Activated T-cell treated with anti-CD3 and anti-CD28 coated beads for 24 hours (primary cell): ENCODE data around the gene TSFM.
A peak's percentile ranks its signal among the peaks of the same experiment; 100 is the strongest.

Source experiments
- DNase-seq: peaks from one replicate; pipeline ENCODE4 v3.0.0-alpha.2; 2020; ENCODE audit warnings: low read depth

The TSFM gene

DNA sequence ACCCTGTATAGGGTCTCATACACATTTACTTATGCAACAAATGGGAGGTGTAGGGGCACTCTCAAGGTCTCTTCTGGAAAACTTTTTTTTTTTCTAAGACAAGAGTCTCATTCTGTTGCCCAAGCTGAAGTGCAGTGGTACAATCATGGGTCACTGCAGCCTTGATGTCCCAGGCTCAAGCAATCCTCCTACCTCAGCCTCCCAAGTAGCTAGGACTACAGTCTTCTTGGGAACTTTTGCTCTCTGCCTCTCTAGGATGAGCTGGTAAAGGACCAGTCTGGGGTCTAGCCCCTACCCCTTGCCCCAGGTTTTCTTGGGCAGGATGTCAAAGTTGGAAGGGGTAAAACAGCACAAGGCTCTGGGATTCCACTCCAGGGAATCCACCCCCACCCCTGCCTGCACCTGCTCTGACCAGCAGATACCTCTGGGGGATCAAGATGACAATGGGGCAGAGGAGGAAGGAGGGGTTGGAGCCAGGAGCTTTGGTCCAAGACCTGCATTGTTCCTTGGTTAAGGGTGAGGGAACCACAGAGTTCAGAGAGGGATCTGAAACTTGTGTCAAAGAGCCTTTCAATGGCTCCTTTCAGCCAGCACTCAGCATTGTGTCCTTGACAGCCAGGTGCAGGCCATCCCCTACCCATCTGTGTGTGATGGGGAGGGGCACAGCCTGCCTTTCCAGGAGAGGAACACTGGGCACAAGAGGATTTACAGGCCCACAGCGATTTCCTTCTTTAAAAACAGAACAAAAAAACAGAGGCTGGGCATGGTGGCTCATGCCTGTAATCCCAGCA lies 51.7 kb downstream of the TSFM start:
- no peak for DNase-seq

DNA sequence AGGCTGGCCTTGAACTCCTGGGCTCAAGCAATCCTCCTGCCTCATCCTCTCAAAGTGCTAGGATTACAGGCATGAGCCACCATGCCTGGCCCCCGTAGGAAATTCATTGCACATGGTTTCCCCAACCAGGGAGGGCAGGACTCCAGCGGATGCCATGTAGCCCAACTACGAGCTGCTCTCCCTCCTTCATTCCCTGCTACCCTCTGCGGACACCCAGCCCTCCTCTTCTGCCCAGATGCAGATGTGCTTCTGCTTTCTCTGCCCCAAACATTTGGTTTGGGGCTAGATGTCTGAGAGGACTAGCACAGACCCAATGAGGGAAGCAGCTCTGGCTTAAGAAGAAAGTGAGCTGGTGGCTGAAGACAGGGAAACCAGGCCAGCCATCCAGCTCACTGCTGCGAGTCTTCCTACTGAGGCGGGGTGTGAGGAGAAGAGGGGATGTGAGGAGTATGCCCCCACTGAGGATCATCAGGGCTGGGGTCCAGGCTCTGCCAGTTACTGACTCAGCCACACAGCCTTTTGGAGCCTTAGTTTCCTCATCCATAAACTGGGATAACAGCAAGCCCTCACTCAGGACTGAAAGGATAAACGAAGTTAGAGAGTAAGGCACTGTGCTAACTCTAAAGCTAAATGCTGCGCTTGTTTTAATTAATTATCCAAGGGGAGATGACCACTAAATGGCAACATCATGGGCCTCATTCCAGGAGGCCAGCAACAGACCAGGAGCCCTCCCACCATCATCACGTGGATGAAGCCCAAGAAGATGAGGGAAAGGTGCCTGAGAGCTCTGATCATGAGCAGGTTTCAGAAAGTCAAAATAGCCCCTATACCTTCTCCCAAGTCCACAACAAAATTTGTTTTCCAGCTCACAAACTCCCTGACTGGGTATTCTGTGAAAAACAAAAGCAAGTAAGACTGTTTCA lies 53.0 kb downstream of the TSFM start:
- no peak for DNase-seq

DNA sequence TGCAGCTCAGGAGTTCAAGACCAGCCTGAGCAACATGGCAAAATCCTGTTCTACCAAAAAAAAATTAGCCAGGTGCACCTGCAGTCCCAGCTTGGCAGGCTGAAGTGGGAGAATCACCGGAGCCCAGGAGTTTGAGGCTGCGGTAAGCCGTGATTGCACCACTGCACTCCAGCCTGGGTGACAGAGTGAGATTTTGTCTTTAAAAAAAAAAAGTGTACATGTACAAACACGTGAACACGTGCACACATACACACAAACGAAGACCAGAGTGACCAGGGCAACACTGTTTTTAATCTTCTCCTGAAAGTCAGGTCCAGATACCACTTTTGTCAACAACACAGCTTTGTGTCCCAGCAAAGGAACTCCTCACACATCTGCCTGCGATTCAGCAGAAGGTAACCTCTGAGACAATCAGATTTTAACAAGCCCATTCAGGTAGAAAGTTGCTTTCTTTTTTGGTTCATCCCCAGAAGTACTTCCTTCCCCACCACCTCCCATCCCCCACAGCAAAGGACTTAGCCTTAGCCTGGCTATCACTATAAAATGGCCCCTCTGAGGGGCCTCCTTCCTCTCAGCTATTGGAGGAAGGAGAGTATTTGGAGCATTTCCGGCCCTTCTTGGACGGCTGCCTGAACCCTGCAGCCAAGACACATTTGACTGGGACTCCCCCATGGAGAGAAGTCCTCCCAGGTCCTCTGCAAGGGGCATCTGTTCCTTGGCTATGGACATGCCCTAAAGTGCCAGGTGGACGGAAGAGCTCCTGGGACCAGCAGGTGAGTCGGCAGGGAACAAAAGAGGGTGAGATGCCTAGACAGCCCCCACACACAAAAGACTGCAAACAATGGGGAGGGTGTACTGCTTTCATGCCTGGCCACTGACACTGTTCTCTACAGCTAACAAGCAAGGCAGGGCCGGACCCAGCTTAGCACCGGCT lies 54.1 kb downstream of the TSFM start:
- no peak for DNase-seq

DNA sequence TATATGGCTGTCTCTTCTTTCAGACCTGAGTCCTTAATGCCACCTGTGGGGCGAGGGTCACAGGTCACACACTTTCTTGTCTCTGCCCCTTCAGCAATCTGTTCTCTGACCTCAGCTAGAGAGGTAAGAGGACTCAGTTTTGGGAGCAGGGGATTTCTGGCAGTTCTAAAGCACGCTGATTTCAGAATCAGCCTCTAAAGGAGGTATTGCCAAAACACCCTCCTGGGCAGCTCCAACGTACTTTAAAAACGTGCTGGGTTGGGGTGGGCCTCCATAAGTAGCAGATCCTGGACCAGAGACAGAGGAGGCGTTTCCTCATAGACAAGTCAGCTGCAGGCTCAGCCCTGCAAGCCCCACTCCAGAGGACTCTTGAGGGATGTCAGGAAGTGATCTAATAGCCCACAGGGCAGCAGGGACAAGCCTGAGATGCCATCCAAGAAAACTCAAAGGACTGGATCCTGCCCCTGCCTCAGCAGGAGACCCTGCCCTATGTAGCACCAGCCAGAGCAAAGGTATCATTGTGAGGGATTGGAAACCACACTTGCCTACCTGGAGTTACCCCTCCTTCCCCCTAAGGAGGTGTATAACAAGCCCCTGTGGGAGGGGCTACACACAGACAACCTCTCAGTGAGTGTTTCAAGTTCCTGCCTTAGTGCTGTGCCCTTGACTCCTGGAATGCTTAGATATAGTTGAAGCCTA lies 55.4 kb downstream of the TSFM start:
- no peak for DNase-seq

DNA sequence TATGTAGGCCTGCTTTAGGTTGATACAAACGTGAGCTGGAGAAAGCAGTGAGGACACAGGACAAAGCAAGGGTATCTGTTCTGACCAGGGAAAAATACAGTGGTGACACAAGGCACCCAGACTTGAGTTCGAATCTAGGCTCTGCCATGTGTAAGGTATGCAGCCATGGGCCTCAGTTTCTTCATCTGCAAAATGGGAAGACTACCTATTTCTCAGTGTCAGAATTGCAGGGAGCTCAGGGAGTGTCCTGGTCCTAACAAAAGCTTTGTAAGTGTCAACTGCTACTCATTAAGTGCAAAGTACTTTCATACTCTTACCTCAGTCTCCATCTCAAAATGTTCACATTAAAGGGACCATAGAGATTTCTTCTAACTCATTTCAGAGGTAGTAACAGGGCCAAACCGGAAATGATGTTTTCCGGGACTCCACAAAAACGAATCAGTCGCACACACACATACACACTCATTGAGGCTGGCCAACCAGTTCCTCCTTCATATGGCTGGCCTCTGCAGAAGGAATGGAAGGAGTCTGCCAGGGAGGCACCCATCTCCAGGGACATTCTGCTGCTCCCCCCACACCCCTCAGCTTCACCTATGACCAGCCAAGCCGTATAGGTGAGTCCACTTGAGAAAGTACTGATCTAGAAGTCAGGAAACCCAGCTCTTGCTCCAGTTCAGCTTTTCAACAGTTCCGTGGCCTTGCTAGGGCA lies 56.2 kb downstream of the TSFM start:
- DNase-seq: no peak

DNA sequence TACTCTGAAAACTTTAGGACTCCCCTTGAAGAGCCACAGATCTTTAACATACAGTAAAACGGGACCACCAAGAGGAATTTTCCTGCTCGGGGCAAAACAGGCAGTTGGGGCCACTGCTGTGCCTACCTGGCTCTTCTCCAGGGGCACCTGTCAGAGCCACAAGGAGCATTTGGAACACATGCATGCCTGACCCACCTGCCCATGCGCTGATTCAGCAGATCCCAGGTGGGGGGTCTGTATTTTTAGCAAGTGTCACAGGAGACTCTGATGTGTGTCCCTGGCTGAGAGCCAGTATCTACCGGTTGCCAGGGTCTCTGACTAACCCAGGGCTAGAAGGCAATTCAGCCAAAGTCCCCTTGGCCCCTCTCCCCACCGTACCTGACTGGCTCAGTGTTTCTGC lies 57.4 kb downstream of the TSFM start:
- DNase-seq: no peak

DNA sequence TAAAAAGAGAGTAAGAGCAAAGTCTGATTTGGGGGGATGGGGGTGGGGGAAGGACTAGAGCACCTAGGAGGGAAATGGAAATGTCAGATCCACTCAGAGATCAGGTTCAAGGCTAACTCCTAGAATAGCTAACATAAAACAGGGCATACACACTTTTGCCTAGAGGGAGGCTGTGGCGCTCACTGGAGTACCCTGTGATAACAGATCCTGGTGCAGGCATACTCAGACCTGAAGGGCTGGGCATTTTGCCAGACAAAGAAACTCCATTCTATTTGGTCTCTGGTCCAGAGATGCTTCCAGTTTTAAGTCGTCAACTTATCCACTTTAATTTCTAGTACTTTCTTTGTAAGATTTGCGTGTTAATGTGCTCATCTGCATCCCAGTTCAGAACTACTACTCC lies 58.1 kb downstream of the TSFM start:
- no peak for DNase-seq

DNA sequence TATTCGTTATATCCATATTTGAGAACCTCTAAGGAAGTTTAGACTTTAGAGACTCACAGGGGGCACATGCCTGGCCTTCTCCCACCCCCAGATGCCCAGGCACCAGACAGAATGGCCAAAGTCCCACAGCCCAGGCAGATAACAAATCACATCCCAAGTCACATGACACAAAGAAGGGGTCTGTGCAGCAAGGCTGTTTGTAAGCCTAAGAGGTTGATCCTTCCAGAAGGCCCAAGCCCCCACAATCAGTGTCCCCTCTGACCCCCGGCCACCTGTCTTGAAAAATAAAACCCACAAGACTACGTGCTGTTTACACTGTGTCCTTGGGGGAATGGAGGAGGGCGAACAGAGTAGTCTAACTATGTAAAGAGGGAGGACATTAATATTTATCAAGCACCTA lies 58.9 kb downstream of the TSFM start:
- no peak for DNase-seq

DNA sequence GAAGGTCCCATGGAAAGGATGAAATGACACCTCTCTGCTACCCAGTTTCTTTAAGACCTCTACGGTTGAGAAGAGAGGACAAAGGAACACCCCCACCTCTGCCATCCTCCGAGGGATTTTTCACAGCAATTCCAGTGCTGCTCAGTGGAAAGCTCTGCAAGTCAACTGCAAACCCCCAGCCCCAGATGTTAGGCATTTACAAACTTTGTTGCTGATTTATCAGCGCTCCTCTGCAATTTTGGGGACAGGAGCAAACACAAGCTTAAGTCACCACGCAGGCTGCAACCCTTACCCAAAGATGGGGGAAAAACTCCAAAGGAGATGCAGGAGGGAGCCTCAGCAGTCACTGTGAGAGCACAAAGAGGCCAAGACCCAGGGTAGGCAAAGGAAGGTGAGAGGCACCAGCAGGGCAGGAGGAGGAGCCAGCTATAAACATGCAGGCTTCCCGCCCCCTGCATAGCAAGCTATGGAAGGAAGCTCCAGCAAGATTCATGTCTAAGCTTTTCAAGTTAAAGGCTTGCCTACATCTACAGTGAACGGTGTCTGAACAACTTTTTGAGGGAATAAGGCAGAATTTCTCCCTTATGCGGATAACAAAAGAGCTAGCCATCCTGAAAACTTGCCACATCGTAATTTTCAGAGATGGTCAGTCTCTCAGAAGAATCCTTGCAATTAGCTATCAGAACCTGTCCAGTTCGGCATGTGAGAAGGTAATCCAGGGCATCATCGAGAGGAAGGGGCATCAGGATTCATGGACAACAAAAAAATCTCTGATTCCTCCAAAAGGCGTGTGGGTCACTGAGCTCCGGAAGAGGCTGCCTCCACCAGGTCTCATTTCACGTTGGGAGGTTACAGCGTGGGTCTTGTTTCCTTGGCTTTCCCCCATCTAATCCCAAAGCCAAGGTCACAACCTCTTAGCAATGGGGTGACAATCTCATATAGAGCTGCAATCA lies 60.0 kb downstream of the TSFM start:
- DNase-seq: no peak

DNA sequence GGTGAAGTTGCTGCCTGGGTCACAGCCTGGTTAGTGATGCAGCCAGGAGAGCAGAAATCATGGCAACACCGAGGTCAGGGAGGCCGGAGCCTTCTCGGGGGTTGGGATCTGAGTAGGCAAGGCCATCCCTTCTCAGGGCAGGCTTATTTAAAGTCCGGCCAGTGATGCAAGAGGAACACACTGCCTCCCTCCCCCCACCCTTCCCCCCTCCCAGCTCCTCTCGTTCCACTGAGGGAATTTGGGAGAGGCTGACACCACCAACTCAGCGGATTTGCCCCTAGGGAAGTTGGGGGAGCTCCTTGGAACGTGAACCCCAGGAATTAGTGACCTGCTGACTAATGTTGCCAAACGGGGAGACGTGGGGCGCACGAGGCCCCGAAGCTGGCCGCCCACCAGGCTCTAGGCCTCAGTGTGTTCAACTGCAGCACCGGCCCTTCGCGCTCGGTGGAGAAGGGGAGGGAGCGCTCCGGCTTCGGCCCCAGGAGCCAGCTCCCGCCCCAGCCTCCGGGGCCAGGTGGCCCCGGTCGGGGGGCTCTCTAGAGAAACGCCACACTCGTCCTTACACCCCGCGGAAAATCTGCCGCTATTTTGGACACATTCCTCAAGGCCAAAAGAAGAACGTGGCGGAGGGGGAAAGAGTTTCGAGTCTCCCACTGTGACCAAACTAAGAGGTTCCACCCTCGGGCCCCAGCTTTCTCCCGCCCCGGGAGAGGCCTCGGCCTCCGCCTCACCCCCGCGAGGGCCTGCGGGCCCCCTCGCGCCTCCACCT lies 62.3 kb downstream of the TSFM start:
- no peak for DNase-seq

DNA sequence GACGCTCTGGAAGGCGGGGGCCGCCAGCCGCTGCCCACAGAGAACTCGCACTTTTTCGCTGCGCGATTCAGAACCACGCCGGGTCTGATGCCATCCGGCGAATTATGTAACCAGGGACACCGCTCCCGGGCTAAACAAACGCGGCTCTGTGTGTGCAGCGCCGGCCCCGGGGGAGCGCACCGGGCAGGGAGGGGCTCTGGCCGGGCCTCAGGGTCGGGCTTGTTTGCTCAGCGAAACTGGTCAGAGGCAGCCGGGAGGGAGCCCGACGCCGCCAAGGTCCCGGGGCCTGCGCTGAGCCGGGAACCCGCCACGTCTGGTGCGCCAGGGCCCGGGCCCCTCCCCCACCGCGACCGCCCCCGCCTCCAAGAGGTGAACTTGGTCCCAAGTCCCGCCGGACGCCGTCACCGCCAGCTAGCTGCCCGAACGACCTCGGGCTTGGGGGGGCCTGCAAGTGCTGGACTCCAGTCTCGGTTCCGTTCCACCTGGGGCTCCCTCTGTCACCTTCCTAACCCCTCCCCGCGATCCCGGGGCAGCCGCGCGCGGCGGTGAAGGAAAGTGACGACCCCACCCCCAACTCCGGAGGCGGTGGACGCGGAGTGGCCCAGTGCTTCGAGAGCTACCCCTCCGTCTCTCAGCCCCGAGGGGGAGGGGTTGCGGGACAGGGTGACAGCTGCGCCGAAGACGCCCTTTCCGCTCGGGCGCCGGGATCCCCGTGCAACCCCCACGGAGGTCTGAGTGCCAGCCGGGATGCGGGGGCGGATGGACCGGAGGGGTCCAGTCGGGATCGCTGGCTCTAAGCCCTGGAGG lies 63.1 kb downstream of the TSFM start:
- DNase-seq: peak; percentile 38

DNA sequence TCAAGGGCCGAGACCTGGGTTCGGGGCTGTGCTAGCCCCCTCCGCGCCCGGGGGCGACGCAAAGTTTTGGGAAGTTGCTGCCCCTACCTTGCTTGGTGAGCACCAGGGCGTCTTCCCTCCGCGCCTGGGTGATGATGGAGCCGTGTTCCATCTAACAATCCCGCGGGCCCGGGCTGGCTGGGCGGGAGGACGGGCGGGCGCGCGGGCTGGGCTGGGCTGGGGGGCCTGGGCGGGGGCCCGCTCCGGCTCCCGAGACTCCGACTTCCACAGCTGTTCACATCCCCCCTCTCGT lies 63.6 kb downstream of the TSFM start:
- DNase-seq: no peak

DNA sequence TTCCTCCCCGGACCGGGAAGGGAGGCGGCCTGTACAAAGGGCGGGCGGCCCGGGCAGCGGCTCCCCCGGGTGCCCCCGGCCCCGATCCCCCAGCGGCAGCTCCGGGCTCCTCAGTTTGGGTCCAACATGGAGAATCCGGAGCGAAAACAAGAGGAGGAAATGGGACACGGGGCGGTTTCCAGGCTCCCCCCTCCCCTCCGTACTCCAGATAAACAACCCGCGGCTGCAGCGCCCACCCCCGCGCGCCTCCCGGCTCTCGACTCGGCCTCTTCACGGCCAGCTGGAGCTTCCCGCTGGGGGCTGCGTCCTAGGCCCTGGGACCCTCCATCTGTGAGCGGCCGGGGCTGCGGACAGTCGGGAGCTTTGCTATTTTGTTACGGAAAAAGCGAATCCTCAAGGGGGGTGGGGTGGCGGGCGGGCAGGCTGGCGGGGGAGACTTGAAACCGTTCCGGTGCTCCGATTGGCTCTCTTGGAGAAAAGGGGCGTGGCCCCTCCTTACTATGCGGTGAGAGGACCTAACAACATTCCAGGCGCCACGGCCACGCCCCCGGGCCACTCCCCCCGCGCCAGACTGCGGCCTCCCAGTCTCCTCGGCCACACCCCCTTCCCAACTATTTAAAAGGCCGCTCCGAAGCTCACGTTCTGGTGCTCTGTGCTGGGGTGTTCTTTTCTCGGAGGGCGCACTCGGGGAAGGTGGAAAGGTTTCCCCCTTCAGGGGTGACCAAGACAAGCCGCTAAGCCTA lies 64.2 kb downstream of the TSFM start, which contains the start of gene CTDSP2:
TSS of gene CTDSP2 (minus strand) at position 153 of the 743 bp plus-strand sequence. CDS start 294 bp downstream, outside the sequence.
- peak; percentile 86 for DNase-seq
